HEK293T (cell line): Measurements from ENCODE around the gene GIPC1.
A peak's percentile ranks its signal among the peaks of the same experiment; 100 is the strongest.

Source experiments
- CTCF ChIA-PET: fragments of 350-600 bp; formaldehyde crosslinking; extraction: SDS; loops from one replicate; lab custom pipeline; 2021; ENCODE audit warnings: antibody characterized with exemption, inconsistent platforms; lab: Yijun Ruan, JAX
- POLR2A ChIA-PET: fragments of 350-600 bp; formaldehyde crosslinking; extraction: SDS; loops from one replicate; lab custom pipeline; 2020; ENCODE audit warnings: antibody characterized with exemption, inconsistent platforms; lab: Yijun Ruan, JAX
- DNase-seq: peaks from one replicate; pipeline ENCODE4 v3.0.0; 2012; ENCODE audit warnings: mixed read lengths; ENCODE audit errors: extremely low spot score
- ARNT ChIP-seq: fragments of 450-650 bp; IDR thresholded peaks from 2 replicates; pipeline ENCODE4 v1.6.1; 2017; ENCODE audit warnings: mild to moderate bottlenecking
- BHLHE40 ChIP-seq: fragments of 450-650 bp; IDR thresholded peaks from 2 replicates; pipeline ENCODE4 v1.6.1; 2016; ENCODE audit warnings: mild to moderate bottlenecking, moderate library complexity, borderline replicate concordance
- CTBP1 ChIP-seq: fragments of 450-650 bp; IDR thresholded peaks from 2 replicates; pipeline ENCODE4 v1.6.1; 2016; ENCODE audit warnings: borderline replicate concordance
- ELF4 ChIP-seq: fragments of 450-650 bp; IDR thresholded peaks from 2 replicates; pipeline ENCODE4 v1.6.1; 2017; ENCODE audit warnings: antibody characterized with exemption
- FOXA1 ChIP-seq: fragments of 450-650 bp; IDR thresholded peaks from 2 replicates; pipeline ENCODE4 v1.6.1; 2016; ENCODE audit warnings: mild to moderate bottlenecking
- FOXK2 ChIP-seq: fragments of 450-650 bp; IDR thresholded peaks from 2 replicates; pipeline ENCODE4 v1.6.1; 2016; ENCODE audit warnings: mild to moderate bottlenecking
- FOXM1 ChIP-seq: fragments of 450-650 bp; IDR thresholded peaks from 2 replicates; pipeline ENCODE4 v1.6.1; 2017; ENCODE audit warnings: mild to moderate bottlenecking, borderline replicate concordance
- HDGF ChIP-seq: fragments of 450-650 bp; IDR thresholded peaks from 2 replicates; pipeline ENCODE4 v1.6.1; 2017; ENCODE audit warnings: antibody characterized with exemption, borderline replicate concordance
- L3MBTL2 ChIP-seq: fragments of 450-650 bp; conservative IDR thresholded peaks from 2 replicates; pipeline ENCODE4 v1.6.1; 2016; ENCODE audit warnings: mild to moderate bottlenecking
- LEF1 ChIP-seq: fragments of 450-650 bp; IDR thresholded peaks from 2 replicates; pipeline ENCODE4 v1.6.1; 2017; ENCODE audit warnings: mild to moderate bottlenecking, borderline replicate concordance
- NFRKB ChIP-seq: fragments of 450-650 bp; IDR thresholded peaks from 2 replicates; pipeline ENCODE4 v1.6.1; 2016; ENCODE audit warnings: mild to moderate bottlenecking, moderate library complexity
- SP1 ChIP-seq: fragments of 450-650 bp; IDR thresholded peaks from 2 replicates; pipeline ENCODE4 v1.6.1; 2017
- SUZ12 ChIP-seq: fragments of 450-650 bp; IDR thresholded peaks from 2 replicates; pipeline ENCODE4 v1.6.1; 2016; ENCODE audit warnings: mild to moderate bottlenecking
- TARDBP ChIP-seq: fragments of 450-650 bp; IDR thresholded peaks from 2 replicates; pipeline ENCODE4 v1.6.1; 2016
- ZNF384 ChIP-seq: fragments of 450-650 bp; IDR thresholded peaks from 2 replicates; pipeline ENCODE4 v1.6.1; 2016
- TF ChIP-seq, protein P1 (sequence below): fragments of 450-650 bp; IDR thresholded peaks from 2 replicates; pipeline ENCODE4 v1.6.1; 2016

The GIPC1 gene

GRCh38 chr19:14529254-14530004 is 33.5 kb upstream of the GIPC1 start, which contains the start of gene TECR:
TECR (plus strand) TSS chr19:14529594; CDS start chr19:14529697, 103 bp downstream.
- CTCF ChIA-PET = no interaction called here
- TF ChIP-seq LEF1 = no peak
- peak; percentile 29; the same call in 1 of the 2 replicates for TF ChIP-seq L3MBTL2
- TF ChIP-seq HDGF = peak; percentile 94
- no peak for TF ChIP-seq SUZ12
- TF ChIP-seq CTBP1 = no peak
- TF ChIP-seq, protein P1, sequence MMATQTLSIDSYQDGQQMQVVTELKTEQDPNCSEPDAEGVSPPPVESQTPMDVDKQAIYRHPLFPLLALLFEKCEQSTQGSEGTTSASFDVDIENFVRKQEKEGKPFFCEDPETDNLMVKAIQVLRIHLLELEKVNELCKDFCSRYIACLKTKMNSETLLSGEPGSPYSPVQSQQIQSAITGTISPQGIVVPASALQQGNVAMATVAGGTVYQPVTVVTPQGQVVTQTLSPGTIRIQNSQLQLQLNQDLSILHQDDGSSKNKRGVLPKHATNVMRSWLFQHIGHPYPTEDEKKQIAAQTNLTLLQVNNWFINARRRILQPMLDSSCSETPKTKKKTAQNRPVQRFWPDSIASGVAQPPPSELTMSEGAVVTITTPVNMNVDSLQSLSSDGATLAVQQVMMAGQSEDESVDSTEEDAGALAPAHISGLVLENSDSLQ = peak; percentile 99
- POLR2A ChIA-PET = interaction anchor here (1.0 kb wide), 1 partner anchor 11 kb away, joined by 4 read pairs; the partner anchor contains the start of gene DNAJB1
- DNase-seq = peak; percentile 98

- TF ChIP-seq SUZ12 (no peak), LEF1 (no peak), NFRKB (no peak), ARNT (no peak), TARDBP (no peak), FOXK2 (no peak), ELF4 (no peak), FOXA1 (no peak)
- ChIA-PET CTCF (interaction anchor here (0.6 kb wide), 1 partner anchor 48 kb away, joined by 3 read pairs; no protein-coding TSS in a partner anchor), POLR2A (interaction anchor here (1.0 to 1.2 kb wide), 2 partner anchors 10 to 11 kb away, joined by 4 to 6 read pairs; partner anchors contain the start of gene DNAJB1)
- DNase-seq = no peak
Measured at GRCh38 chr19:14528419-14529253, 32.7 kb upstream of the GIPC1 start.

DNA sequence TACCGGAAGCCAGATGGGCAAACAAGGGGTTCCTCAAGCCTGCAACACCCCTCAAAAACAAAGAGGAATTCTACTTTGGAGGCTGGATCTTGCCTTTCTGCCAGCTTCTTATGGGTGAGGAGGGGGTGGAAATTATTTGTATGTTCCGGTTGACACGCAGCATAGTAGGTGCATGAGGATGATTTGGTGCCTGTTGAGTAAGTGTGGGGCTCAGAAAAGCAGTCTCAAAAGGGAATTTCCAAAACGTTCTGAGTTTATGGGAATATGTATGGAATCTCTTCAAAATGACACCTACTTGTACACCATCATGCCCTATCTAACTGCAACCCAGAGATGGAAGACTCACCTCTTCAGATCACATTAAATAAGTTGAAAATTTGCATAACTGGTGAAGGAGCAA is 30.5 kb upstream of the GIPC1 start:
- POLR2A ChIA-PET = interaction anchor here (1.3 kb wide), 1 partner anchor 9 kb away, joined by 7 read pairs; no protein-coding TSS in a partner anchor

GRCh38 chr19:14525729-14526128 is 29.8 kb upstream of the GIPC1 start:
- TF ChIP-seq FOXM1 (no peak), ELF4 (no peak), BHLHE40 (no peak), ZNF384 (no peak), L3MBTL2 (no peak), LEF1 (no peak), FOXA1 (no peak), FOXK2 (no peak), SUZ12 (no peak), HDGF (no peak), CTBP1 (no peak), SP1 (no peak), NFRKB (no peak), TARDBP (no peak), ARNT (no peak)
- TF ChIP-seq, protein P1 = no peak
- CTCF ChIA-PET = no interaction called here
- no peak for DNase-seq
- POLR2A ChIA-PET = interaction anchor here (1.3 kb wide), 1 partner anchor 8 kb away, joined by 7 read pairs; no protein-coding TSS in a partner anchor

More for the DNA sequence above, 30.5 kb upstream of the GIPC1 start:
- TF ChIP-seq FOXM1 (no peak), TARDBP (no peak), LEF1 (no peak), ELF4 (no peak), HDGF (no peak), BHLHE40 (no peak)
- CTCF ChIA-PET = no interaction called here
- DNase-seq = no peak

DNA sequence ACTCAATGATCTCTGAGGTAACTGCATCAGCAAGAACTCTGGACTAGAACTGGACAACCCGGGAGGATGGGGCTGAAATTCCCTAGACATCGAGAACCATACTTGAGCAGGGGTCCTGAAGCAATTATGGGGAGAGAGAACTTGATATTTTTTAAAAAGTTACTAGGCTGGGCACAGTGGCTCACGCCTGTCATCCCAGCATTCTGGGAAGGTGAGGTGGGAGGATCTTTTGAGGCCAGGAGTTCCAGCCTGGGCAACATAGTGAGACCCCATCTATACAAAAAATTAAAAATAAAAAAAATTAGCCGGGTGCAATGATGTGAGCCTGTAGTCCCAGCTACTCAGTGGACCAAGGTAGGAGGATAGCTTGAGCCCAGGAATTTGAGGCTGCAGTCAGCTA is 24.6 kb upstream of the GIPC1 start:
- TF ChIP-seq FOXK2 (no peak), BHLHE40 (no peak), CTBP1 (no peak), ZNF384 (no peak), LEF1 (no peak), SP1 (no peak), NFRKB (no peak), ELF4 (no peak), ARNT (no peak), TARDBP (no peak), FOXA1 (no peak), SUZ12 (no peak), FOXM1 (no peak), HDGF (no peak), L3MBTL2 (no peak)
- TF ChIP-seq, protein P1 = no peak
- ChIA-PET CTCF (no interaction called here), POLR2A (interaction anchor here (1.2 to 1.4 kb wide), 2 partner anchors 12 to 34 kb away, joined by 3 read pairs; no protein-coding TSS in a partner anchor)
- DNase-seq = no peak
